WTC11 (cell line): ENCODE results near the gene NCF4.

ENCODE experiments used
- CTCF ChIP-seq: fragments of 200-600 bp; IDR thresholded peaks from 2 replicates; pipeline ENCODE4 v1.8.0; 2022; ENCODE audit warnings: antibody characterized with exemption
- E2F4 ChIP-seq: sonication (generic); formaldehyde crosslinking; IDR thresholded peaks from 2 replicates; pipeline ENCODE4 v1.8.1; 2022; ENCODE audit warnings: low read depth, mild to moderate bottlenecking, moderate library complexity, missing genetic modification reagents, borderline replicate concordance
- MAX ChIP-seq: sonication (generic); formaldehyde crosslinking; IDR thresholded peaks from 2 replicates; pipeline ENCODE4 v1.8.0; 2022; ENCODE audit warnings: mild to moderate bottlenecking, missing genetic modification reagents
- TEAD4 ChIP-seq: sonication (generic); formaldehyde crosslinking; IDR thresholded peaks from 2 replicates; pipeline ENCODE4 v1.8.0; 2022; ENCODE audit warnings: mild to moderate bottlenecking, missing genetic modification reagents

- TF ChIP-seq CTCF (no peak), MAX (CRISPR knock-in tag) (no peak), E2F4 (no peak), TEAD4 (CRISPR knock-in tag) (no peak)
These were observed 21.3 kb upstream of the NCF4 start for GRCh38 chr22:36839356-36840073.
